NT2/D1 (cell line): ENCODE results near the gene SLC22A15.

Experiments used
- SUZ12 ChIP-seq: IDR thresholded peaks from 2 replicates; pipeline ENCODE4 v1.6.1; 2011; ENCODE audit not compliant: insufficient read length, insufficient read depth; ENCODE audit errors: extremely low read depth
- YY1 ChIP-seq: IDR thresholded peaks from 2 replicates; pipeline ENCODE4 v1.6.1; 2011; ENCODE audit not compliant: insufficient read length, insufficient read depth
- ZNF274 ChIP-seq: IDR thresholded peaks from 2 replicates; pipeline ENCODE4 v1.6.1; 2011; ENCODE audit warnings: mild to moderate bottlenecking, low read depth, low read length

- TF ChIP-seq YY1 = no peak
- no peak for TF ChIP-seq ZNF274
- no peak for TF ChIP-seq SUZ12
Observed at GRCh38 chr1:115929881-115930280, 46.4 kb upstream of the SLC22A15 start.
